ENCODE data around the gene CKLF.
"Not testable (repeated sequence)": the region's sequence is repeated elsewhere in the genome, so short reads cannot be mapped to it uniquely, and the experiment has no call there.

The CKLF gene

GRCh38 chr16:66544016-66544757, 8.2 kb upstream of the CKLF start:
- no peak for DNase-seq

- no peak for DNase-seq
Observed at GRCh38 chr16:66547101-66547989, 5.0 kb upstream of the CKLF start.

DNA sequence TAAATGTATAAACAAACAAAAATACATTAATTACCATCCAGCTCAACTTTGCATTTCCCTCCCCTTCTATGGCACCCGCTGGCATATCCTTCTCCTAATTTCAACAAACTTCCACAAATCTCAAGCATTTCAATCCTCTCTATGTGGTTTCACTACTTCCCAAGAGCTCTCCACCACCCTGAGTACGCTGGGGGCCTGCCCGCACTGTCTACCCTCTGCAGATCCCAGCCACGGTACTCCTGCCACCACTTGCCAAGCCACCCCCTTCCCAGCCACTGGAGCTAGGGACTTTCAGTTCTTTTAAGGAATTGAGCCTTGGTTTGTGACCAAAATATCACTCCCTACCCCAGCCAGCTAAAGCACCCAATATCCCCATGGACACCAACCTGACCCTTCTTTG, 4.3 kb upstream of the CKLF start:
- no peak for DNase-seq

- DNase-seq, result no peak
Observed at GRCh38 chr16:66548868-66549267, 3.5 kb upstream of the CKLF start.

- peak; percentile 90 for DNase-seq
Observed at GRCh38 chr16:66549284-66550131, 2.9 kb upstream of the CKLF start, which contains the start of gene TK2. TSS of gene TK2 (minus strand) at chr16:66550122. CDS start at chr16:66550061, 61 bp downstream.

- no peak for DNase-seq
Observed at GRCh38 chr16:66551348-66551759, 1.0 kb upstream of the CKLF start.

- no peak for DNase-seq
Observed at GRCh38 chr16:66551788-66552285, 539 bp upstream of the CKLF start.

GRCh38 chr16:66553223-66553622, 847 bp downstream of the CKLF start:
- no peak for DNase-seq

- no peak for DNase-seq
Observed at GRCh38 chr16:66554021-66554420, 1.6 kb downstream of the CKLF start.

DNA sequence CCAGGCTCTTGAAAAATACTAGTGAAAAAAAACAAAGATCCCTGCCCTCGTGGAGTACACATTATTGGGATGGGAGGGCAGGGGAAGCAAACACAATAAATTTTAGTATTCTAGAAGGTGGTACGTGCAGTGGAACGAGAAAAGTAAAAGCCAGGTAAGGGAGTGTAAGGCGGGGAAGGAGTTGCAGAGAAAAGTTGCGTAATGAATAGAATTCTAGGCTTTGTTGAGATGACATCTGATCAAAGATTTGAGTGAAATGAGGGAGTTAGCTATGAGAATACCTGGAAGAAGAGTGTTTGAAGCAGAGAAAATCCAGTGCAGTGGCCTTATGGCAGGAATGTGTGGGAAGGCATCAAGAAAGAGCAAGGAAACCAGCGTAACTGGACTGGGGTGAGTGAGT, 2.1 kb downstream of the CKLF start:
- DNase-seq, result no peak

GRCh38 chr16:66560107-66560506, 7.7 kb downstream of the CKLF start:
- no peak for DNase-seq

GRCh38 chr16:66561381-66562080, 9.2 kb downstream of the CKLF start:
- DNase-seq, result no peak

- no peak for DNase-seq
Observed at GRCh38 chr16:66562409-66562808, 10.0 kb downstream of the CKLF start.

- DNase-seq, result no peak
Observed at GRCh38 chr16:66562986-66563385, 10.6 kb downstream of the CKLF start.

- DNase-seq, result no peak
Observed at GRCh38 chr16:66563574-66564334, 11.4 kb downstream of the CKLF start.

DNA sequence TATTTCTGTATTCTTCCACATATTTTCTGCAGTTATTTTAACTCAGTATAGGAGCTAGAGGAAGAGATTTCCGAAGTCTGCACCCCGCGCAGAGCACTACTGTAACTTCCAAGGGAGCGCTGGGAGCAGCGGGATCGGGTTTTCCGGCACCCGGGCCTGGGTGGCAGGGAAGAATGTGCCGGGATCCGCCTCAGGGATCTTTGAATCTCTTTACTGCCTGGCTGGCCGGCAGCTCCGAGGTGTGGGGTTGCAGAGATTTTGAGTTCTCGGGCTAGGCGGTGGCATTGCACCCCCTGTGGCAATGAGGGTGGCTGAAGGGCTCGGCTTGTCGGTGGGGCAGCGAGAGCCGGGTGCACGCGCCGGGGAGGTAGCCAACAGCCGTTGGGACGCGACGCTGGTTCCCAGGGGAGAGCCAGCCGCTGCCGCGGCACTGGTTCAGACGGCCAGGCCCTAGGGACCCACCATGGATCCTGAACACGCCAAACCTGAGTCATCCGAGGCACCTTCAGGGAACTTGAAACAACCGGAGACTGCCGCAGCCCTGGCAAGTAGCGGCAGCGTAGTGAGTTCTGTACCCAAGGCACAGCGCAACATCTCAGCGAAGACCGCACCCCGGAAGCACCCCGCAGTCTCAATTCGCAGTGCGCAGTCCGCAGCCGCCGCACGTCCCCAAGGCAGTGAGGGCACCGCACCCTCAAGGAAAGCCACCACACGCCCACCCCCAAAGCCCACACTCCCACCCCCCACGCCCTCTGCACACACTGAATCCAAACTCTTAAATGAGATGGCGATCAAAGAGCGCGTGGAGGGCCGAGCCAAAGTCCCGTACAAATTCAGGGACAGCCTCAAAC, 13.9 kb downstream of the CKLF start, which contains the start of gene CMTM1:
CMTM1 (plus strand) TSS at position 389 of the 851 bp plus-strand sequence; CDS start at position 464, 75 bp downstream.
- no peak for DNase-seq

GRCh38 chr16:66567270-66567669, 14.9 kb downstream of the CKLF start:
- not testable (repeated sequence) for DNase-seq

- DNase-seq, result no peak
Observed at GRCh38 chr16:66568355-66568754, 16.0 kb downstream of the CKLF start.

- DNase-seq, result no peak
Observed at GRCh38 chr16:66569131-66569530, 16.8 kb downstream of the CKLF start.

GRCh38 chr16:66569827-66570405, 17.5 kb downstream of the CKLF start:
- DNase-seq, result no peak
